ENCODE measurements around the gene STK10.

DNA sequence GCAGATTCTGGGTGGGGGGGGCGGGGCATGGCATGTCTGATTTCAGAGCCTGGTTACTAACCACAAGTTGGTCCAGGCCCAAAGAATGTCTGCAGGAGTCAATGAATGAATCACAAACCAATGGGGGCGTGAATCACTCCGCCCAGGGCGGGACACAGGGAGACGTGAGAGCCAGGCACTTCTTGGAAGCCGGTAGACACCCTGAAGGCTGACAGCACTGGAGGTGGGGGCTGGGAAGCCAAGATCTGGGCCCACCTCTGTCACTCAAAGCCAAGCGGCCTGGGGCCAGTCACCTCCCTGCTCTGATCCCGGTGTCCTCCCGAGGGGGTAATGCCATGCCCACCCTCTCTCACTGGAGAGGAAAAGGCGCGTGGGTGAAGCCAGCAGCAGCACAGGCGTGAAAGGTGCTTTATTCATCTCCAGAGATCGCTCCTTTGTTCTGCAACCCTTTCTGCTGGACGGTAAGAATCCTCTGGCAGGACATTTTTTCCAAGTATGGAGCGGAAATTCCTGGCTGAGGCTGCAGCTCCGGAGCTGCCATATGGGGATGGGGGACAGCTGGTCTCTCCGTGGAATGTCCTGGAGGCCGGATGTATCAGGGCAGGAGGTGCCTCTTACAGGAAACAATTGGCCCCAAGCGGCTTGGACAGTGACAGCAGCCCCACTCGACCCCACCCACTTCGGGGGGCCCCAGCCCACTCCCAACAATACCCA, 85.0 kb downstream of the STK10 start:
- no peak for TF ChIP-seq GATA3 (IDR thresholded peaks at IDR 0.05; ENCODE audit: low read depth, low read length)
- TF ChIP-seq GATA2 (IDR thresholded peaks at IDR 0.05; ENCODE audit: low read depth, low read length), result no peak

All from SH-SY5Y (cell line).